Common myeloid progenitor, CD34-positive (primary cell): ENCODE results near the gene SRCIN1.
A peak's percentile ranks its signal among the peaks of the same experiment; 100 is the strongest.

Source experiments
- CTCF ChIA-PET: fragments of 350-600 bp; sonication (Branson Sonifier 250); formaldehyde crosslinking; loops from one replicate; lab custom pipeline; 2021; ENCODE audit warnings: antibody characterized with exemption; lab: Charles Lee
- POLR2A ChIA-PET: fragments of 350-600 bp; sonication (Branson Sonifier 250); formaldehyde crosslinking; loops from one replicate; lab custom pipeline; 2021; ENCODE audit warnings: antibody characterized with exemption; lab: Charles Lee
- DNase-seq, 3 donors: peaks; one replicate each; pipeline versions ENCODE4 v3.0.0 to v3.0.0-alpha.2; 2013
- H3K27ac ChIP-seq, 2 experiments: 1 replicate in 1 of 2; 2 replicates in 1 of 2; pipeline ENCODE4 v1.7.0; 2013; ENCODE audit warnings: inconsistent platforms in 2 of 2, low read length in 2 of 2, mild to moderate bottlenecking in 2 of 2, low read depth in 1 of 2, moderate library complexity in 1 of 2; ENCODE audit not compliant: severe bottlenecking in 2 of 2, insufficient read depth in 1 of 2, poor library complexity in 1 of 2
- H3K27me3 ChIP-seq, 5 experiments: replicated peaks in 2 of 5; 1 replicate in 3 of 5; 2 replicates in 2 of 5; pipeline versions ENCODE4 v1.6.1 to v1.7.0; 2013; ENCODE audit warnings: low read length in 4 of 5, mild to moderate bottlenecking in 2 of 5, moderate library complexity in 2 of 5, inconsistent platforms in 1 of 5; ENCODE audit not compliant: insufficient read depth in 5 of 5, control insufficient read depth in 4 of 5
- H3K36me3 ChIP-seq, 4 experiments: 1 replicate in 2 of 4; 2 replicates in 2 of 4; pipeline versions ENCODE4 v1.6.1 to v1.7.0; 2013; ENCODE audit warnings: low read length in 3 of 4, control low read depth in 1 of 4, mild to moderate bottlenecking in 1 of 4; ENCODE audit not compliant: control insufficient read depth in 4 of 4, insufficient read depth in 4 of 4
- H3K4me1 ChIP-seq, 4 experiments: 1 replicate in 3 of 4; 2 replicates in 1 of 4; pipeline versions ENCODE4 v1.6.1 to v1.7.1; 2013; ENCODE audit warnings: low read length in 3 of 4, mild to moderate bottlenecking in 3 of 4, control low read depth in 1 of 4, inconsistent platforms in 1 of 4, moderate library complexity in 1 of 4; ENCODE audit not compliant: control insufficient read depth in 4 of 4, insufficient read depth in 4 of 4; ENCODE audit errors: control extremely low read depth in 1 of 4
- H3K4me3 ChIP-seq, 7 experiments: 1 replicate in 4 of 7; 2 replicates in 3 of 7; pipeline versions ENCODE4 v1.5.1 to v1.7.0; 2013; ENCODE audit warnings: mild to moderate bottlenecking in 7 of 7, low read length in 6 of 7, moderate library complexity in 6 of 7, inconsistent platforms in 2 of 7, low read depth in 2 of 7, control low read depth in 1 of 7; ENCODE audit not compliant: insufficient read depth in 4 of 7, control insufficient read depth in 1 of 7; ENCODE audit errors: extremely low read depth in 1 of 7
- H3K9me3 ChIP-seq, 5 experiments: 1 replicate in 4 of 5; 2 replicates in 1 of 5; pipeline versions ENCODE4 v1.6.1 to v1.7.1; 2013; ENCODE audit warnings: low read length in 4 of 5, mild to moderate bottlenecking in 2 of 5, inconsistent platforms in 1 of 5, low read depth in 1 of 5, moderate library complexity in 1 of 5; ENCODE audit not compliant: control insufficient read depth in 4 of 5, insufficient read depth in 2 of 5; ENCODE audit errors: control extremely low read depth in 1 of 5
- WGBS: methylation state at CpG from one replicate; pipeline ENCODE4 v1.1.5; 2013; ENCODE audit not compliant: insufficient coverage; 5-methylcytosine and 5-hydroxymethylcytosine counted together

SRCIN1 gene

DNA sequence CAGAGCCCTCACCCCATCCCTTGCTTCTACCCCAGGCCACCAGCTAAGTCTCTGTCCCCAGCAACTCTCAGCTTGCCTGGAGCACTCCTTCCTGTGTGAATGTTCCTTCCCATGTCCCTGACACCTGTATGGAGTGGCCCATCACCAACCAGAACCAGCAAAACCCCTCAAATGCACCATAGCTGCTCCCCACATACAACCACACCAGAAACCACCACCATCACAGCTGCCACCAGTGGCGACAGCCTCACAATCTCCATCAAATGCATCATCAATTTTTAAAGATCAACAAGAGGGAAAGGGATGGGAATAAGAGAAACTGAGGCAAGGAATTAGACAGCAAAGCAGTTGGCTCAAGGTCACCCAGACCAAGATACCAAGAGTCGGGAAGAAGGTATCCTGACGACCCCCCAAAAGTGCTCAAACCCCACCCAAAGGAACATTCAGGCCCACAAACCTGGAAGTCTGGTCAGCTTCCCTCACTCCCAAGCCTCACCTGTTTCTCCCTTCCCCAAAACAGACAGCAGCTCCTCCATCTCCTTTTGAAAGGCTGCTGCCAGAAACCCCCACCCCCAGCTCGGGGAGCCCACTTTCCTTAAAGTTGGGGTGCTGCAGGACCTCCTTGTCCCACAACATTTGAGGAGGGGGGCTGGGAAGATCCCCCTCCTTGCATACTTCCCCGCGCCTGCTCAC is 1.8 kb downstream of the SRCIN1 start:
- Histone ChIP-seq H3K4me3 (no peak overlapping the region), H3K27ac (no peak overlapping the region), H3K36me3 (no peaks in the 10 kb centered on the region), H3K27me3 (peaks cover 12 to 99% (median 59%) of the 10 kb centered on the region in 5 experiments), H3K4me1 (peaks cover 0 to 19% (median 14%) of the 10 kb centered on the region in 4 experiments), H3K9me3 (peaks cover 0 to 1% (median 0%) of the 10 kb centered on the region in 5 experiments)
- DNase-seq: no peak
- 33% methylated on average over 3 of the region's 6 CpGs for WGBS
- ChIA-PET POLR2A (interaction anchor here (0.9 kb wide), 1 partner anchor 72 kb away, joined by 4 read pairs; no protein-coding TSS in a partner anchor), CTCF (interaction anchor here (1.1 to 3.0 kb wide), 7 partner anchors 10 to 59 kb away, joined by 3 to 12 read pairs (median 4); no protein-coding TSS in a partner anchor)

GRCh38 chr17:38602956-38603785 is 2.6 kb downstream of the SRCIN1 start:
- no peak overlapping the region for H3K4me3 ChIP-seq
- H3K4me1 ChIP-seq: peaks cover 0 to 19% (median 14%) of the 10 kb centered on the region in 4 experiments
- no peak for DNase-seq
- H3K36me3 ChIP-seq: no peaks in the 10 kb centered on the region
- WGBS: 23% methylated on average over 8 of the region's 13 CpGs
- ChIA-PET CTCF (interaction anchor here (0.9 to 3.0 kb wide), 9 partner anchors 9 to 491 kb away, joined by 3 to 12 read pairs (median 3); no protein-coding TSS in a partner anchor), POLR2A (no interaction called here)
- H3K9me3 ChIP-seq: no peaks in the 10 kb centered on the region
- no peak overlapping the region for H3K27ac ChIP-seq
- H3K27me3 ChIP-seq: peaks cover 8 to 99% (median 59%) of the 10 kb centered on the region in 5 experiments

- Histone ChIP-seq H3K4me1 (peaks cover 0 to 19% (median 14%) of the 10 kb centered on the region in 4 experiments), H3K4me3 (no peak overlapping the region), H3K27ac (no peak overlapping the region), H3K27me3 (peaks cover 2 to 99% (median 56%) of the 10 kb centered on the region in 5 experiments), H3K36me3 (no peaks in the 10 kb centered on the region), H3K9me3 (no peaks in the 10 kb centered on the region)
- CTCF ChIA-PET: interaction anchor here (0.9 to 2.8 kb wide), 7 partner anchors 9 to 491 kb away, joined by 3 to 10 read pairs (median 3); no protein-coding TSS in a partner anchor
- POLR2A ChIA-PET: no interaction called here
- WGBS: 16% methylated on average over 1 of the region's 2 CpGs
- DNase-seq: no peak
Measured at GRCh38 chr17:38602453-38602852, 3.3 kb downstream of the SRCIN1 start.

- H3K9me3 ChIP-seq: no peaks in the 10 kb centered on the region
- H3K27ac ChIP-seq: no peak overlapping the region
- peaks cover 2 to 99% (median 55%) of the 10 kb centered on the region in 5 experiments for H3K27me3 ChIP-seq
- H3K4me1 ChIP-seq: peaks cover 0 to 13% (median 10%) of the 10 kb centered on the region in 4 experiments
- H3K36me3 ChIP-seq: no peaks in the 10 kb centered on the region
- CTCF ChIA-PET: interaction anchor here (1.5 to 2.8 kb wide), 3 partner anchors 8 to 14 kb away, joined by 4 to 10 read pairs (median 5); no protein-coding TSS in a partner anchor
- POLR2A ChIA-PET: interaction anchor here (0.6 kb wide), 1 partner anchor 38 kb away, joined by 3 read pairs; no protein-coding TSS in a partner anchor
- H3K4me3 ChIP-seq: no peak overlapping the region
- 3% methylated on average over 15 of the region's 24 CpGs for WGBS
- peak in 2 of 3 donors; percentile 21 to 29 for DNase-seq
Measured at GRCh38 chr17:38601539-38602351, 4.0 kb downstream of the SRCIN1 start.

GRCh38 chr17:38600906-38601305 is 4.8 kb downstream of the SRCIN1 start:
- Histone ChIP-seq H3K27me3 (peaks cover 2 to 99% (median 58%) of the 10 kb centered on the region in 5 experiments), H3K36me3 (no peaks in the 10 kb centered on the region), H3K9me3 (no peaks in the 10 kb centered on the region), H3K4me1 (peaks cover 0 to 5% (median 2%) of the 10 kb centered on the region in 4 experiments), H3K27ac (no peak overlapping the region), H3K4me3 (no peak overlapping the region)
- 76% methylated on average over 5 of the region's 8 CpGs for WGBS
- no peak for DNase-seq
- CTCF ChIA-PET: interaction anchor here (1.5 to 2.8 kb wide), 2 partner anchors 11 to 13 kb away, joined by 5 to 10 read pairs; no protein-coding TSS in a partner anchor
- POLR2A ChIA-PET: no interaction called here

DNA sequence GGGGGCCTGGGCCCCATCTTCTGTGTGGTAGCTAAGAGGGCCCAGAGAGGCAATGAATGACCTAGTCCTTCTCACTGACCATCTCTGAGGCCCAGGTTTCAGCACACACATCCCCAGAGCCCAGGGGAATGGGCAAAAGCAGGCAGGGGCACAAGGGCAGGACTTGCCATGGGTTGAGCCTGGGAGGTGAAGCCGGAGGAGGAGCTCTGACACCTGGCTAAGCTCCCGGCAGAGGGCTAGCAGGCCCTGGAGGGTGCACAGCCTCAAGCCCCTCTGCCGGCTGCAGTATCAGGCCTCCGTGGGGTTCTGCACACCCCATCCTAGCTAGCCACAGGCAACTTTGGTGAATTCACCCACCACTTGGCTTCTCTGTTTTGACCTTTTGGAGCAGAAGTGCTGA is 5.3 kb downstream of the SRCIN1 start:
- no CpG with 5 or more reads among the region's 4 CpGs for WGBS

More for the DNA sequence above, 5.3 kb downstream of the SRCIN1 start:
- H3K4me1 ChIP-seq: peaks cover 0 to 5% (median 2%) of the 10 kb centered on the region in 4 experiments
- ChIA-PET POLR2A (no interaction called here), CTCF (interaction anchor here (1.5 to 2.8 kb wide), 2 partner anchors 12 to 13 kb away, joined by 5 to 10 read pairs; no protein-coding TSS in a partner anchor)
- H3K36me3 ChIP-seq: no peaks in the 10 kb centered on the region
- no peak overlapping the region for H3K4me3 ChIP-seq
- no peaks in the 10 kb centered on the region for H3K9me3 ChIP-seq
- H3K27me3 ChIP-seq: peaks cover 2 to 100% (median 60%) of the 10 kb centered on the region in 5 experiments
- no peak for DNase-seq
- no peak overlapping the region for H3K27ac ChIP-seq
